Breast epithelium (tissue), 3 donors: Measurements from ENCODE around the gene GADL1.

Source experiments
- POLR2A ChIP-seq: fragments of 450-650 bp; IDR thresholded peaks from one replicate; pipeline ENCODE4 v1.6.1; 2016; ENCODE audit warnings: antibody characterized with exemption, mild to moderate bottlenecking, moderate library complexity
- POLR2AphosphoS5 ChIP-seq, 3 donors: sonication (generic); formaldehyde crosslinking; IDR thresholded peaks; one replicate each; pipeline ENCODE4 v1.6.1; 2017; ENCODE audit warnings: antibody characterized with exemption in 3 of 3
- TF ChIP-seq, protein P1 (sequence below), 3 donors: fragments of 450-650 bp; IDR thresholded peaks; one replicate each; pipeline ENCODE4 v1.5.1; 2016 to 2017; ENCODE audit warnings: antibody characterized with exemption in 3 of 3, mild to moderate bottlenecking in 3 of 3, moderate library complexity in 3 of 3

DNA sequence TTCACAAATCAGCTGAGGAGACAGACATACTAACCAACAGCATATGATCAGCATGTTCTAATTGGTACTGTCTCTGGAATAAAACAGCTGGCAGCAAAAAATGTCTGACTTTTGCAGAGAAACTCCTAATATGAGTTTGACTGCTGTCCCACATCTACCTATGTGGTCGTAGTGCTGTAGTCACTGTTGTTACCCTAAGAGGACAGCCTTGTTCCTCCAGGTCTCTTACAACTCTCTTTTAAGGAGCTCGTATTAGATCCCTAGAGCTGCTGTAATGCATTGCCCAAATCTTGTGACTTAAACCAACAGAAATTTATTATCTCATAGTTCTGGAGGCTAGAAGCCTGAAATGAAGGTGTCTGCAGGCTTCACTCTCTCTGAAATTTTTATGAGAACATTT lies 195.9 kb downstream of the GADL1 start:
- TF ChIP-seq POLR2AphosphoS5 (IDR thresholded peaks at IDR 0.05) (no peak), POLR2A (no peak)
- TF ChIP-seq, protein P1, sequence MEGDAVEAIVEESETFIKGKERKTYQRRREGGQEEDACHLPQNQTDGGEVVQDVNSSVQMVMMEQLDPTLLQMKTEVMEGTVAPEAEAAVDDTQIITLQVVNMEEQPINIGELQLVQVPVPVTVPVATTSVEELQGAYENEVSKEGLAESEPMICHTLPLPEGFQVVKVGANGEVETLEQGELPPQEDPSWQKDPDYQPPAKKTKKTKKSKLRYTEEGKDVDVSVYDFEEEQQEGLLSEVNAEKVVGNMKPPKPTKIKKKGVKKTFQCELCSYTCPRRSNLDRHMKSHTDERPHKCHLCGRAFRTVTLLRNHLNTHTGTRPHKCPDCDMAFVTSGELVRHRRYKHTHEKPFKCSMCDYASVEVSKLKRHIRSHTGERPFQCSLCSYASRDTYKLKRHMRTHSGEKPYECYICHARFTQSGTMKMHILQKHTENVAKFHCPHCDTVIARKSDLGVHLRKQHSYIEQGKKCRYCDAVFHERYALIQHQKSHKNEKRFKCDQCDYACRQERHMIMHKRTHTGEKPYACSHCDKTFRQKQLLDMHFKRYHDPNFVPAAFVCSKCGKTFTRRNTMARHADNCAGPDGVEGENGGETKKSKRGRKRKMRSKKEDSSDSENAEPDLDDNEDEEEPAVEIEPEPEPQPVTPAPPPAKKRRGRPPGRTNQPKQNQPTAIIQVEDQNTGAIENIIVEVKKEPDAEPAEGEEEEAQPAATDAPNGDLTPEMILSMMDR (IDR thresholded peaks at IDR 0.05) = no peak
